ENCODE results near the gene ZBTB18. TPM values are rescaled to one million over a fixed set of nuclear protein-coding genes. Genes with fewer than 3 reads are reported as not detected.

The ZBTB18 gene
- total RNA-seq, 2 experiments from 2014 or later: 9.9 to 18.9 TPM

GRCh38 chr1:244053831-244054230 lies 2.7 kb downstream of the ZBTB18 start:
- BruUV-seq (replicated peaks): no TSS peak
- Histone ChIP-seq H3K4me2 (ENCODE audit: low read length) (no peak overlapping the region), H3K9me2 (ENCODE audit: insufficient read depth, low read length) (no peaks in the 10 kb centered on the region), H3K4me1 (ENCODE audit: insufficient read depth, low read length, poor library complexity, severe bottlenecking) (peaks cover 32% of the 10 kb centered on the region), H2AFZ (ENCODE audit: low read length) (no peak overlapping the region), H3K79me2 (ENCODE audit: insufficient read depth, low read depth, low read length) (peaks cover 6% of the 10 kb centered on the region; the same call in 1 of the 2 replicates), H4K20me1 (ENCODE audit: insufficient read depth, low read length) (peaks cover 41% of the 10 kb centered on the region), H3K27ac (ENCODE audit: low read depth, low read length, poor library complexity, severe bottlenecking) (no peak overlapping the region), H3K4me3 (ENCODE audit: low read depth, low read length, poor library complexity, severe bottlenecking) (no peak overlapping the region), H3K36me3 (ENCODE audit: insufficient read depth, low read length) (peaks cover 15% of the 10 kb centered on the region; the same call in 1 of the 2 replicates), H3K9me3 (ENCODE audit: low read length) (no peaks in the 10 kb centered on the region)
- POLR2A ChIA-PET: no interaction called here
- intact Hi-C loops (cut with micrococcal nuclease; ENCODE audit: unreplicated experiment): loop anchor here (5.0 kb wide), 1 partner anchor 712 kb away; no protein-coding TSS in a partner anchor
- DNase-seq (ENCODE audit: low spot score): no peak
- CTCF ChIA-PET (ENCODE audit: unreplicated experiment): no interaction called here
- TF ChIP-seq, protein P1, sequence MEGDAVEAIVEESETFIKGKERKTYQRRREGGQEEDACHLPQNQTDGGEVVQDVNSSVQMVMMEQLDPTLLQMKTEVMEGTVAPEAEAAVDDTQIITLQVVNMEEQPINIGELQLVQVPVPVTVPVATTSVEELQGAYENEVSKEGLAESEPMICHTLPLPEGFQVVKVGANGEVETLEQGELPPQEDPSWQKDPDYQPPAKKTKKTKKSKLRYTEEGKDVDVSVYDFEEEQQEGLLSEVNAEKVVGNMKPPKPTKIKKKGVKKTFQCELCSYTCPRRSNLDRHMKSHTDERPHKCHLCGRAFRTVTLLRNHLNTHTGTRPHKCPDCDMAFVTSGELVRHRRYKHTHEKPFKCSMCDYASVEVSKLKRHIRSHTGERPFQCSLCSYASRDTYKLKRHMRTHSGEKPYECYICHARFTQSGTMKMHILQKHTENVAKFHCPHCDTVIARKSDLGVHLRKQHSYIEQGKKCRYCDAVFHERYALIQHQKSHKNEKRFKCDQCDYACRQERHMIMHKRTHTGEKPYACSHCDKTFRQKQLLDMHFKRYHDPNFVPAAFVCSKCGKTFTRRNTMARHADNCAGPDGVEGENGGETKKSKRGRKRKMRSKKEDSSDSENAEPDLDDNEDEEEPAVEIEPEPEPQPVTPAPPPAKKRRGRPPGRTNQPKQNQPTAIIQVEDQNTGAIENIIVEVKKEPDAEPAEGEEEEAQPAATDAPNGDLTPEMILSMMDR (conservative IDR thresholded peaks at IDR 0.05; ENCODE audit: low read length): no peak
- TF ChIP-seq EZH2phosphoT487 (IDR thresholded peaks at IDR 0.05; ENCODE audit: borderline replicate concordance, low read depth, low read length): no peak

DNA sequence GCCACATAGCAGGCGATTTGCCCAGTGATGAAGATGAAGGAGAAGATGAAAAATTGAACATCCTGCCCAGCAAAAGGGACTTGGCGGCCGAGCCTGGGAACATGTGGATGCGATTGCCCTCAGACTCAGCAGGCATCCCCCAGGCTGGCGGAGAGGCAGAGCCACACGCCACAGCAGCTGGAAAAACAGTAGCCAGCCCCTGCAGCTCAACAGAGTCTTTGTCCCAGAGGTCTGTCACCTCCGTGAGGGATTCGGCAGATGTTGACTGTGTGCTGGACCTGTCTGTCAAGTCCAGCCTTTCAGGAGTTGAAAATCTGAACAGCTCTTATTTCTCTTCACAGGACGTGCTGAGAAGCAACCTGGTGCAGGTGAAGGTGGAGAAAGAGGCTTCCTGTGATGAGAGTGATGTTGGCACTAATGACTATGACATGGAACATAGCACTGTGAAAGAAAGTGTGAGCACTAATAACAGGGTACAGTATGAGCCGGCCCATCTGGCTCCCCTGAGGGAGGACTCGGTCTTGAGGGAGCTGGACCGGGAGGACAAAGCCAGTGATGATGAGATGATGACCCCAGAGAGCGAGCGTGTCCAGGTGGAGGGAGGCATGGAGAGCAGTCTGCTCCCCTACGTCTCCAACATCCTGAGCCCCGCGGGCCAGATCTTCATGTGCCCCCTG lies 3.3 kb downstream of the ZBTB18 start:
- H4K20me1 ChIP-seq (ENCODE audit: insufficient read depth, low read length): peaks cover 41% of the 10 kb centered on the region
- ChIA-PET POLR2A (interaction anchor here (0.6 kb wide), 1 partner anchor 378 kb away, joined by 6 read pairs; no protein-coding TSS in a partner anchor), CTCF (ENCODE audit: unreplicated experiment) (no interaction called here)
- peaks cover 15% of the 10 kb centered on the region; the same call in 1 of the 2 replicates for H3K36me3 ChIP-seq (ENCODE audit: insufficient read depth, low read length)
- peaks cover 32% of the 10 kb centered on the region for H3K4me1 ChIP-seq (ENCODE audit: insufficient read depth, low read length, poor library complexity, severe bottlenecking)
- intact Hi-C loops (cut with micrococcal nuclease; ENCODE audit: unreplicated experiment): loop anchor here (5.0 kb wide), 1 partner anchor 712 kb away; no protein-coding TSS in a partner anchor
- H3K27ac ChIP-seq (ENCODE audit: low read depth, low read length, poor library complexity, severe bottlenecking): no peak overlapping the region
- no peak for DNase-seq (ENCODE audit: low spot score)
- TF ChIP-seq, protein P1 (conservative IDR thresholded peaks at IDR 0.05; ENCODE audit: low read length): no peak
- no peak for TF ChIP-seq EZH2phosphoT487 (IDR thresholded peaks at IDR 0.05; ENCODE audit: borderline replicate concordance, low read depth, low read length)
- no peak overlapping the region for H3K4me3 ChIP-seq (ENCODE audit: low read depth, low read length, poor library complexity, severe bottlenecking)
- no peaks in the 10 kb centered on the region for H3K9me2 ChIP-seq (ENCODE audit: insufficient read depth, low read length)
- H3K9me3 ChIP-seq (ENCODE audit: low read length): no peaks in the 10 kb centered on the region
- no peak overlapping the region for H2AFZ ChIP-seq (ENCODE audit: low read length)
- H3K79me2 ChIP-seq (ENCODE audit: insufficient read depth, low read depth, low read length): peaks cover 6% of the 10 kb centered on the region; the same call in 1 of the 2 replicates
- no peak overlapping the region for H3K4me2 ChIP-seq (ENCODE audit: low read length)
- no TSS peak for BruUV-seq (replicated peaks)

GRCh38 chr1:244054924-244055263 lies 3.8 kb downstream of the ZBTB18 start:
- Histone ChIP-seq H3K4me3 (ENCODE audit: low read depth, low read length, poor library complexity, severe bottlenecking) (no peak overlapping the region), H4K20me1 (ENCODE audit: insufficient read depth, low read length) (peaks cover 37% of the 10 kb centered on the region), H3K9me2 (ENCODE audit: insufficient read depth, low read length) (no peaks in the 10 kb centered on the region), H3K4me2 (ENCODE audit: low read length) (no peak overlapping the region), H3K9me3 (ENCODE audit: low read length) (no peaks in the 10 kb centered on the region), H3K4me1 (ENCODE audit: insufficient read depth, low read length, poor library complexity, severe bottlenecking) (peaks cover 27% of the 10 kb centered on the region), H3K79me2 (ENCODE audit: insufficient read depth, low read depth, low read length) (peaks cover 6% of the 10 kb centered on the region; the same call in 1 of the 2 replicates), H3K27ac (ENCODE audit: low read depth, low read length, poor library complexity, severe bottlenecking) (no peak overlapping the region), H3K36me3 (ENCODE audit: insufficient read depth, low read length) (peaks cover 15% of the 10 kb centered on the region; the same call in 1 of the 2 replicates), H2AFZ (ENCODE audit: low read length) (no peak overlapping the region)
- intact Hi-C loops (cut with micrococcal nuclease; ENCODE audit: unreplicated experiment): loop anchor here (5.0 kb wide), 1 partner anchor 713 kb away; no protein-coding TSS in a partner anchor
- no TSS peak for BruUV-seq (replicated peaks)
- no peak for TF ChIP-seq EZH2phosphoT487 (IDR thresholded peaks at IDR 0.05; ENCODE audit: borderline replicate concordance, low read depth, low read length)
- TF ChIP-seq, protein P1 (conservative IDR thresholded peaks at IDR 0.05; ENCODE audit: low read length): no peak
- ChIA-PET POLR2A (interaction anchor here (0.6 to 0.9 kb wide), 2 partner anchors 10 to 11 kb away, joined by 3 read pairs; no protein-coding TSS in a partner anchor), CTCF (ENCODE audit: unreplicated experiment) (no interaction called here)
- no peak for DNase-seq (ENCODE audit: low spot score)
